Bladder microvascular endothelial cell (primary cell): ENCODE measurements around the gene BRPF1. TPM values are rescaled to one million over a fixed set of nuclear protein-coding genes. Genes with fewer than 3 reads are reported as not detected.

ENCODE experiments used
- total RNA-seq: library from RNA; depleted of rRNA; stranded (reverse); fragments of >200 nt; gene quantifications from 2 replicates; pipeline ENCODE4 v1.2.3, GENCODE V29; 2014

BRPF1 gene, protein sequence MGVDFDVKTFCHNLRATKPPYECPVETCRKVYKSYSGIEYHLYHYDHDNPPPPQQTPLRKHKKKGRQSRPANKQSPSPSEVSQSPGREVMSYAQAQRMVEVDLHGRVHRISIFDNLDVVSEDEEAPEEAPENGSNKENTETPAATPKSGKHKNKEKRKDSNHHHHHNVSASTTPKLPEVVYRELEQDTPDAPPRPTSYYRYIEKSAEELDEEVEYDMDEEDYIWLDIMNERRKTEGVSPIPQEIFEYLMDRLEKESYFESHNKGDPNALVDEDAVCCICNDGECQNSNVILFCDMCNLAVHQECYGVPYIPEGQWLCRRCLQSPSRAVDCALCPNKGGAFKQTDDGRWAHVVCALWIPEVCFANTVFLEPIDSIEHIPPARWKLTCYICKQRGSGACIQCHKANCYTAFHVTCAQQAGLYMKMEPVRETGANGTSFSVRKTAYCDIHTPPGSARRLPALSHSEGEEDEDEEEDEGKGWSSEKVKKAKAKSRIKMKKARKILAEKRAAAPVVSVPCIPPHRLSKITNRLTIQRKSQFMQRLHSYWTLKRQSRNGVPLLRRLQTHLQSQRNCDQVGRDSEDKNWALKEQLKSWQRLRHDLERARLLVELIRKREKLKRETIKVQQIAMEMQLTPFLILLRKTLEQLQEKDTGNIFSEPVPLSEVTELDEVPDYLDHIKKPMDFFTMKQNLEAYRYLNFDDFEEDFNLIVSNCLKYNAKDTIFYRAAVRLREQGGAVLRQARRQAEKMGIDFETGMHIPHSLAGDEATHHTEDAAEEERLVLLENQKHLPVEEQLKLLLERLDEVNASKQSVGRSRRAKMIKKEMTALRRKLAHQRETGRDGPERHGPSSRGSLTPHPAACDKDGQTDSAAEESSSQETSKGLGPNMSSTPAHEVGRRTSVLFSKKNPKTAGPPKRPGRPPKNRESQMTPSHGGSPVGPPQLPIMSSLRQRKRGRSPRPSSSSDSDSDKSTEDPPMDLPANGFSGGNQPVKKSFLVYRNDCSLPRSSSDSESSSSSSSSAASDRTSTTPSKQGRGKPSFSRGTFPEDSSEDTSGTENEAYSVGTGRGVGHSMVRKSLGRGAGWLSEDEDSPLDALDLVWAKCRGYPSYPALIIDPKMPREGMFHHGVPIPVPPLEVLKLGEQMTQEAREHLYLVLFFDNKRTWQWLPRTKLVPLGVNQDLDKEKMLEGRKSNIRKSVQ (N-terminal part only)
- total RNA-seq, result 16.5 and 28.2 TPM in 2 replicates

DNA sequence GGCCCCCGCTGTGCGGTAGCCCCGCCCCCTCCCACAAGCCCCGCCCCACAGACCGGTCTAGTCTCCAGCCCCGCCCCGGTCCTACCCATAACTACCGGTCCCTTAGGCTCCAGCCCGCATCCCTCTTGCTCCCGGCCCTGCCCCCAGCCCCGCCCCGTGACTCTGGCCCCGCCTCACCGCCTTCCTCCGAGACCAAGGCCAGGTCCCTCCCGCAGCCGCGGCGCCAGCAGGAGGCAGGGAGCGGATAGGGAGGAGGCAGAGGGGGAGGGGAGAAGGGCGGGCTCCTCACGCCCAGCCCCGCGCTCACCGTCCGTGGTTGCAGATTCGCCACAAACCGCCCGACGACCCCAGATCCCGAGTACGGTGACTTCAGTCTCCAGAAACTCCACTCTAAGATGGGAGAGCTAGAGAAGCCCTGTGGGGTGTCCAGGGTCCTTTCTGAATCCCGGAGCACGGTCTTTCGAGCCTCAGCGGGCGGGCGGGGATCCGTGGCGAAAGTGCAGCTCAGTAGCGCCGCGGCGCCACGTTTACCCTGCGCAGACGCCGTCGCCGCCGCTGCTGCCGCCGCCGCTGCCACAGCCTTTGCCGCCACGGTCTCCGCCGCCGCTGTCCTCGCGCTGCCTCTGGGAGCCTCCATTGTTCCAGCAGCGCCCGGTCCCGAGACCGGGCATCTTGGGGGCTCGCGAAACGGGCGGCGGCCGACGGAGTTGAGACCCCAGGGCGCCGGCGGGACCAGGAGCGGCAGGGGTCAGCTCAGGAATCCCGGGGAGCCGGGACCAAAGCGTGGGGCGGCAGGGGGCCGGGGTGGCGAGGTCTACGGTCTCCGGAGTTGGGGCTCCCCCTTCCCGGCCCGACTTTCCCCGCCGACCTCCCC lies at the start of gene BRPF1:
BRPF1 (plus strand) TSS at position 530 of the 874 bp plus-strand sequence. CDS start 2,406 bp downstream, outside the sequence.

DNA sequence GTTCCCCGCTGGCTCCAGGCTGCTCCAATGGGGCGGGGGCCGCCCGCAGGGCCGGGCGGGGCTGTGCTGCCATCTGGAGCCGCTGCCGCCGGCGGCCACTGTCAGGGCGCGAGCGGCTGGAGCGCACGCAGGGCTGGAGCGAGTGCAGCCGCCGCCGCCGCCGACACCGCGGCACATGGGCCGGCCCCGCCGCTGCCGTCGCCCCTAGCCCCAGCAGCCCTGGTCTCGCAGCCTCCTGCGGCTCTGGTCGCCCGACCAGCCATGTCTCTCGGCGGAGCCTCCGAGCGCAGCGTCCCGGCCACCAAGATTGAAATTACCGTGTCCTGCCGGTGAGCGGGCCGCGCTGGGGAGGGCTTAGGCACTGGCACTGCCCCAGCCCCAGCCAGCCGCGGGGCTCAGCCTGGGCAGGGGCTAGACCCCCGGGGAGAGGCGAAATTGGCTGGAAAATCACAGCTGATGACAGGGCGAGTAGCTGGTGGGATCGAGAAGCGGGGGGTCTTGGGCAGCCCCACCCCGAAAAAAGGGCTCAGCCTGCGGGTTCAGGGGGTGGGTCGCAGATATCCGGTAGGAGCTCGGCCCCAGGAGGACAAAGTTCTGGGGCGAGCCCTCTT lies 27.7 kb upstream of the BRPF1 start, which contains the start of gene CPNE9:
CPNE9 (plus strand) TSS at position 98 of the 611 bp plus-strand sequence; CDS start at position 262, 164 bp downstream.

DNA sequence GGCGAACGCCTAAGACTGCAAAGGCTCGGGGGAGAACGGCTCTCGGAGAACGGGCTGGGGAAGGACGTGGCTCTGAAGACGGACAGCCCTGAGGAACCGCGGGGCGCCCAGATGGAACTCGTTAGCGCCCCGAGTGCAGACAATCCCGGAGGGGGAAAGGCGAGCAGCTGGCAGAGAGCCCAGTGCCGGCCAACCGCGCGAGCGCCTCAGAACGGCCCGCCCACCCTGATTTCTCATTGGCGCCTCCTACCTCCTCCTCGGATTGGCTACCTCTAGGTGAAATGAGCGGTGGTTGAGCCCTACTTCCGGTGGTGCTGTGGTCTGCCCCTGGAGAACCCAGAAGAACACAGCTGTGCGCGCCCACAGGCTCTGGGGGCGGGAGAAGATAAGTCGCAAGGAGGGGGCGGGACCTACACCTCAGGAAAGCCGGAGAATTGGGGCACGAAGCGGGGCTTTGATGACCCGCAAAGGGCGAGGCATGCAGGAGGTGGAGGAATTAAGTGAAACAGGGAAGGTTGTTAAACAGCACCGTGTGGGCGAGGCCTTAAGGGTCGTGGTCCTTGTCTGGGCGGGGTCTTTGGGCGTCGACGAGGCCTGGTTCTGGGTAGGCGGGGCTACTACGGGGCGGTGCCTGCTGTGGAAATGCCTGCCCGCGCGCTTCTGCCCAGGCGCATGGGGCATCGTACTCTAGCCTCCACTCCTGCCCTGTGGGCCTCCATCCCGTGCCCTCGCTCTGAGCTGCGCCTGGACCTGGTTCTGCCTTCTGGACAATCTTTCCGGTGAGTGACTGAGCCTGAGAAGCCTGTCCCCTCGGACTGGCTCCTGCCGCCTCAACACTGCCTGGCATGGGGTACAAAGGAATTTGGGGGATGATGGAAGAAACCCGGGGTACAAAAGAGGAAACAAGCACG lies 18.4 kb downstream of the BRPF1 start, which contains the start of gene OGG1:
OGG1 (plus strand) TSS at position 308 of the 911 bp plus-strand sequence; CDS start at position 643, 335 bp downstream.

DNA sequence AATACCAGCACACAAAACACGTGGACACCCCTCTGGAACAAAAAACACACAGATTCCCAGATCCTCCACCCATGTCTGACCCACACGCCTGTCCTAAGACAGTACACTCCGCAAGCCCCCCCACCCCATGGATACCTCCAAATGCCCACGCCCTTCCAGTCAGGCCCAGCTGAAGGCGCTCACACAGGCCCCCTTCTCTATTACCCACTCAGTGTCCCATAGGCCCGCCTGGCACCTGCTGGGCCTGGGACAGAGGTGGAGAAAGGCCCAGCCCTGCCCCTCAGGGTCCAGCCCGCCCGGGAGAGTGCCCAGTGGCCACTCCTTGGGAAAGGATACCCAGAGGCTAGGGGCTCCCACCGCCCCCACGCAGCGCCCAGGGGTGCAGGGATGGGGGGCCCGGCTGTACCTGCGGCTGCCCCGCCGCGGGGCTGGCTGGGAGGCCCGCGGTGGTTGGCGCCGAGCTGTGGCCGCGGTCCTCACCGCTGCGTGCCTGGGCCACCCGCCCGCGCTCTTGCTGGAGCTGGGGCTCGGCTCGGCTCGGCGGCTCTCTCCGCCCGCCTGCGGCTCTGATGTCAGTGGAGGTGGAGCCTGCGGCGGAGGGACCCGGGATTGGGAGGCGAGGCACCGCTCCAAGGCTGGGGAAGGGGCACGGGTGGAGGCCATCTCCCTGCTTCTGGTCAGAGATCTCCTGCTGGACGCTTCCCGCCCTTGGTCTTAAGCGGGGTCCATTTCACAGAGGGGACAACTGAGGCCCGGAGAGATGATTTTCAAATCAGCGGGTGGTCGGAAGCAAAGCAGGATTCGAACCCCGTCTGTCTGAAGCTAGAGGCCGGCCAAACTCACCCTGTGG lies 38.1 kb downstream of the BRPF1 start, which contains the start of gene CAMK1:
CAMK1 (minus strand) TSS at position 522 of the 850 bp plus-strand sequence. CDS start 2,198 bp downstream, outside the sequence.

DNA sequence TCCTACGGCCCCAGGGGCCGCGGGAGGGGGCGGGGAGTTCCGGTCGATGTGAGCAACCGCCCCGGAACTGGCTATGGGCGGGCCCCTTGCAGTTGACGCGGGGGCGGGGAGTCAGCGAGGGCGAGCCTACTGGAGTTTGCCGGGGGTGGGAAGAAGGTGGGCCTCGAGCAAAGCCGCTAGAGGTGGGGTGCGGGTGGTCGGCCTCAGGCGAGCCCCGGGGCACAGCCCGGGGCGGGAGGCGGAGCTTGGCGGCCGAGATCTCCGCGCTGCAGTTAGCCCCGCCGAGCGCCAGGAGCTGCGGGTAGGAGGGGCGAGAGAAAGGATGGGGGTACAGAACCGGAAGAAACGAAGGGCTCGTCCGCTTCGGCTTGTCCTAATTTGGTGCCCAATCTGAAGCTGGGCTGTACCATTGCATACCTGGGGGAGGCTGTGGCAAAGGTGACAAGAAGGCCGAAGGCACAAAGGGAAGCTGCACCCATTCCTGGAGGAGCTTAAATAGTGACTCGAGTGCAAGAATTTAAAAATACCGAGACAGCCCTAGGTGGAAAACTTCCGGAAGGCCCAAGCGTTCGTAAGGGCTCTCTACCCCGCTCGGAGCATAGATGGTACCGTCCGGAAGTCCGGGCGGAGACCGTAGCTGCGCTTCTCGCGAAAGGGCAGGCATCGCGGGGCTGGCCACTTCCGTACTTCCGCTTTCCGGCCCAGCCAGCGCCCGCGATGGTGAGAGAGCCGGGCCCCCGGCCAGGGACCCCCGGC lies 61.0 kb downstream of the BRPF1 start, which contains the start of the genes ARPC4 and TADA3:
ARPC4 (plus strand) TSS at position 678 of the 756 bp plus-strand sequence; CDS start at position 718, 40 bp downstream.
TADA3 (minus strand) TSS at position 69 of the 756 bp plus-strand sequence. CDS start 1,007 bp downstream, outside the sequence.

Other genes with a start within 250 kb of the BRPF1 start
- 0.06 TPM in 1 of 2 replicates, not detected in the other for gene LHFPL4, start 177.9 kb upstream of the BRPF1 start, total RNA-seq
- gene MTMR14, start 82.2 kb upstream of the BRPF1 start, total RNA-seq, result 45.7 and 66.6 TPM in 2 replicates
- gene CPNE9, start 27.9 kb upstream of the BRPF1 start, total RNA-seq, result not detected in 2 replicates
- 16.7 and 22.6 TPM in 2 replicates for gene OGG1, start 18.2 kb downstream of the BRPF1 start, total RNA-seq
- 32.8 and 33.2 TPM in 2 replicates for gene CAMK1, start 38.2 kb downstream of the BRPF1 start, total RNA-seq
- gene TADA3, start 60.7 kb downstream of the BRPF1 start, total RNA-seq, result 28.5 and 43.7 TPM in 2 replicates
- gene ARPC4, start 61.3 kb downstream of the BRPF1 start, total RNA-seq, result 179 and 237 TPM in 2 replicates
- gene TTLL3, start 78.5 kb downstream of the BRPF1 start, total RNA-seq, result 7.1 and 19.3 TPM in 2 replicates
- gene RPUSD3, start 112.3 kb downstream of the BRPF1 start, total RNA-seq, result 16.7 and 20.1 TPM in 2 replicates
- gene CIDEC, start 148.5 kb downstream of the BRPF1 start, total RNA-seq, result not detected in 2 replicates
- gene JAGN1, start 158.9 kb downstream of the BRPF1 start, total RNA-seq, result 19.1 and 24.2 TPM in 2 replicates
- gene IL17RE, start 171.1 kb downstream of the BRPF1 start, total RNA-seq, result 0.19 and 0.49 TPM in 2 replicates
- 11.7 and 16.5 TPM in 2 replicates for gene IL17RC, start 185.4 kb downstream of the BRPF1 start, total RNA-seq
- gene CRELD1, start 202.1 kb downstream of the BRPF1 start, total RNA-seq, result 18.6 and 72.6 TPM in 2 replicates
- 0.49 and 0.63 TPM in 2 replicates for gene PRRT3, start 220.7 kb downstream of the BRPF1 start, total RNA-seq